Heart left ventricle (tissue), 16 donors: ENCODE results near the gene HYAL2. TPM values are rescaled to one million over a fixed set of nuclear protein-coding genes. Genes with fewer than 3 reads are reported as not detected.

ENCODE experiments used
- ATAC-seq, 4 donors: fragments of 200-7000 bp; cut with Tn5 transposase; one replicate each; pipeline ENCODE4 v1.9.1; 2020 to 2022; ENCODE audit warnings: moderate library complexity in 4 of 4, mild to moderate bottlenecking in 3 of 4, moderate number of reproducible peaks in 1 of 4
- DNase-seq, 5 donors: peaks; one replicate each; pipeline ENCODE4 v3.0.0-alpha.2; 2020
- H3K27ac ChIP-seq, 12 donors: fragments of 200-600 bp; sonication (generic) in 4 of 12; one replicate each; pipeline versions ENCODE4 v1.5.0 to v1.8.0; 2016 to 2022; ENCODE audit warnings: mild to moderate bottlenecking in 2 of 12
- H3K27me3 ChIP-seq, 9 donors: fragments of 200-600 bp; sonication (generic) in 2 of 9; one replicate each; pipeline versions ENCODE4 v1.5.1 to v1.8.0; 2016 to 2022; ENCODE audit warnings: mild to moderate bottlenecking in 3 of 9
- H3K36me3 ChIP-seq, 9 donors: fragments of 200-600 bp; sonication (generic) in 2 of 9; one replicate each; pipeline versions ENCODE4 v1.5.0 to v1.8.0; 2018 to 2022; ENCODE audit warnings: mild to moderate bottlenecking in 2 of 9
- H3K4me1 ChIP-seq, 12 donors: fragments of 200-600 bp; sonication (generic) in 4 of 12; one replicate each; pipeline versions ENCODE4 v1.5.0 to v1.8.0; 2016 to 2022; ENCODE audit warnings: mild to moderate bottlenecking in 3 of 12
- H3K4me3 ChIP-seq, 12 donors: fragments of 200-600 bp; sonication (generic) in 4 of 12; one replicate each; pipeline versions ENCODE4 v1.5.0 to v1.8.0; 2017 to 2022; ENCODE audit warnings: mild to moderate bottlenecking in 9 of 12, moderate library complexity in 4 of 12
- H3K9me3 ChIP-seq, 12 donors: fragments of 200-600 bp; sonication (generic) in 4 of 12; one replicate each; pipeline versions ENCODE4 v1.5.0 to v1.8.0; 2016 to 2022; ENCODE audit warnings: mild to moderate bottlenecking in 1 of 12
- POLR2A ChIP-seq, 2 donors: fragments of 450-650 bp; IDR thresholded peaks; one replicate each; pipeline ENCODE4 v1.6.1; 2017; ENCODE audit warnings: antibody characterized with exemption in 2 of 2, mild to moderate bottlenecking in 2 of 2, moderate library complexity in 2 of 2
- WGBS, 4 donors: extraction: QIAGEN DNeasy Blood & Tissue Kit in 2 of 4; methylation state at CpG; one replicate each; pipeline versions ENCODE4 v1.1.5 to v1.1.7; 2013 to 2018; 5-methylcytosine and 5-hydroxymethylcytosine counted together
- intact Hi-C, 10 donors: fragments of 100-400 bp; cut with DNase I; formaldehyde crosslinking; loops; one replicate each; pipeline versions ENCODE4 v1.11.1 to v1.14.2; 2022
- polyA plus RNA-seq, 2 donors: library from polyadenylated mRNA; stranded (reverse); fragments of 200-250 nt; gene quantifications; one replicate each; pipeline ENCODE4 v1.2.3, GENCODE V29; 2013
- total RNA-seq, 9 donors: library from RNA; depleted of rRNA in 2 of 9; stranded (reverse); fragments of >200 nt in 2 of 9; fragmentation: NEBNext Ultra II Directional in 3 of 9; extraction: Animal tissue kit (Norgen Biotek cat#: 25700) in 3 of 9; gene quantifications; one replicate each; pipeline versions ENCODE4 v1.1.0 to v1.2.4, GENCODE V29; 2016 to 2023
- TF ChIP-seq, protein P1 (sequence below), 12 donors: fragments of 200-600 bp; sonication (generic) in 4 of 12; IDR thresholded peaks; one replicate each; pipeline versions ENCODE4 v1.5.0 to v1.8.0; 2018 to 2022; ENCODE audit warnings: antibody characterized with exemption in 12 of 12, mild to moderate bottlenecking in 5 of 12
- donor health status: ischemic (EF 13 %, LVEDD 7.1; RV severe dilation, severe dysfunction).
- donor health status: healthy with polysubstance abuse.
- donor health status: DM: no; HTN: yes; CAD: no.
- donor health status: DM: no; HTN: no; CAD: no.
- donor health status: ischemic (EF 25% LVEDD 6.9; RV normal size, moderate dysfunction).
- donor health status: ischemic (EF 25% LVEDD 5.7; RV mildly dilated, moderate dysfunction).
- donor health status: healthy.
- donor health status: DM: yes; HTN: yes; CAD: no.
- donor health status: ischemic (EF 35%, LVEDD 5.7; RV mildly dilated, moderate dysfunction).
- donor health status: nonischemic (EF 11% LVEDD 7.7; RV severe dilation, severe dysfunction).
- donor health status: DM: yes; HTN: yes; CAD: no.
- donor health status: PGD.
- donor health status: ischemic (EF 29% LVEDD 5.4; RV normal size, mild dysfunction).
- donor health status: nonischemic (EF 23%, LVEDD 6.1; RV moderate dilation, normal function).

The HYAL2 gene
- total and polyA plus RNA-seq, 11 donors, result 24.0 to 234 (median 52.2) TPM

GRCh38 chr3:50276762-50277101, 45.8 kb downstream of the HYAL2 start:
- H3K27ac ChIP-seq, result no peak overlapping the region
- peaks cover 0 to 59% (median 25%) of the 10 kb centered on the region in 12 donors for H3K4me1 ChIP-seq
- no peaks in the 10 kb centered on the region for H3K9me3 ChIP-seq
- TF ChIP-seq, protein P1, sequence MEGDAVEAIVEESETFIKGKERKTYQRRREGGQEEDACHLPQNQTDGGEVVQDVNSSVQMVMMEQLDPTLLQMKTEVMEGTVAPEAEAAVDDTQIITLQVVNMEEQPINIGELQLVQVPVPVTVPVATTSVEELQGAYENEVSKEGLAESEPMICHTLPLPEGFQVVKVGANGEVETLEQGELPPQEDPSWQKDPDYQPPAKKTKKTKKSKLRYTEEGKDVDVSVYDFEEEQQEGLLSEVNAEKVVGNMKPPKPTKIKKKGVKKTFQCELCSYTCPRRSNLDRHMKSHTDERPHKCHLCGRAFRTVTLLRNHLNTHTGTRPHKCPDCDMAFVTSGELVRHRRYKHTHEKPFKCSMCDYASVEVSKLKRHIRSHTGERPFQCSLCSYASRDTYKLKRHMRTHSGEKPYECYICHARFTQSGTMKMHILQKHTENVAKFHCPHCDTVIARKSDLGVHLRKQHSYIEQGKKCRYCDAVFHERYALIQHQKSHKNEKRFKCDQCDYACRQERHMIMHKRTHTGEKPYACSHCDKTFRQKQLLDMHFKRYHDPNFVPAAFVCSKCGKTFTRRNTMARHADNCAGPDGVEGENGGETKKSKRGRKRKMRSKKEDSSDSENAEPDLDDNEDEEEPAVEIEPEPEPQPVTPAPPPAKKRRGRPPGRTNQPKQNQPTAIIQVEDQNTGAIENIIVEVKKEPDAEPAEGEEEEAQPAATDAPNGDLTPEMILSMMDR (IDR thresholded peaks at IDR 0.05), result no peak
- no peak for TF ChIP-seq POLR2A (IDR thresholded peaks at IDR 0.05)
- WGBS, 4 donors, result 83 to 92% (median 87%) methylated on average over 16 to 17 of the region's 17 CpGs
- peaks cover 0 to 38% (median 6%) of the 10 kb centered on the region in 9 donors for H3K27me3 ChIP-seq
- ATAC-seq (no peak), DNase-seq (no peak)
- intact Hi-C loops, result loop anchor here in 4 of 10 donors (10.0 kb wide), 2 partner anchors 48 to 152 kb away; partner anchors contain the start of genes HYAL2 (in 2 of the 4) and TUSC2 (in 2 of the 4)
- no peak overlapping the region for H3K4me3 ChIP-seq
- no peaks in the 10 kb centered on the region for H3K36me3 ChIP-seq

- TF ChIP-seq, protein P1 (IDR thresholded peaks at IDR 0.05), result no peak
- TF ChIP-seq POLR2A (IDR thresholded peaks at IDR 0.05), result no peak
- ATAC-seq (no peak), DNase-seq (no peak)
- Histone ChIP-seq H3K4me1 (peaks cover 0 to 56% (median 25%) of the 10 kb centered on the region in 12 donors), H3K27ac (no peak overlapping the region), H3K4me3 (no peak overlapping the region), H3K9me3 (no peaks in the 10 kb centered on the region), H3K27me3 (peaks cover 0 to 38% (median 6%) of the 10 kb centered on the region in 9 donors), H3K36me3 (no peaks in the 10 kb centered on the region)
- 51 to 60% (median 54%) methylated on average over 60 to 79 of the region's 79 CpGs for WGBS, 4 donors
- intact Hi-C loops, result loop anchor here in 6 of 10 donors (2.0 to 10.0 kb wide), 5 partner anchors 47 to 151 kb away; partner anchors contain the start of genes HYAL2 (in 3 of the 6) and TUSC2 (in 2 of the 6)
These were observed 46.4 kb downstream of the HYAL2 start for GRCh38 chr3:50275996-50276761.

- Histone ChIP-seq H3K36me3 (no peaks in the 10 kb centered on the region), H3K27ac (no peak overlapping the region), H3K9me3 (no peaks in the 10 kb centered on the region), H3K4me3 (no peak overlapping the region), H3K4me1 (peaks cover 0 to 49% (median 25%) of the 10 kb centered on the region in 12 donors), H3K27me3 (peaks cover 0 to 38% (median 6%) of the 10 kb centered on the region in 9 donors)
- DNase-seq, result no peak
- 43 to 74% (median 52%) methylated on average over 36 to 65 of the region's 65 CpGs for WGBS, 4 donors
- no peak for ATAC-seq
- no peak for TF ChIP-seq POLR2A (IDR thresholded peaks at IDR 0.05)
- TF ChIP-seq, protein P1 (IDR thresholded peaks at IDR 0.05), result no peak
- intact Hi-C loops, result loop anchor here in 6 of 10 donors (2.0 to 10.0 kb wide), 5 partner anchors 47 to 151 kb away; partner anchors contain the start of genes HYAL2 (in 3 of the 6) and TUSC2 (in 2 of the 6)
These were observed 47.2 kb downstream of the HYAL2 start for GRCh38 chr3:50275141-50275995.
